HG02678 (cell line): Measurements from ENCODE around the gene MATN4.

Source experiments
- ATAC-seq: cut with Tn5 transposase; IDR thresholded peaks from one replicate; pipeline ENCODE4 v1.9.1; 2021; ENCODE audit warnings: mild to moderate bottlenecking, moderate library complexity; ENCODE audit not compliant: unreplicated experiment

Gene MATN4

GRCh38 chr20:45293041-45294002, 14.8 kb downstream of the MATN4 start:
- no peak for ATAC-seq

DNA sequence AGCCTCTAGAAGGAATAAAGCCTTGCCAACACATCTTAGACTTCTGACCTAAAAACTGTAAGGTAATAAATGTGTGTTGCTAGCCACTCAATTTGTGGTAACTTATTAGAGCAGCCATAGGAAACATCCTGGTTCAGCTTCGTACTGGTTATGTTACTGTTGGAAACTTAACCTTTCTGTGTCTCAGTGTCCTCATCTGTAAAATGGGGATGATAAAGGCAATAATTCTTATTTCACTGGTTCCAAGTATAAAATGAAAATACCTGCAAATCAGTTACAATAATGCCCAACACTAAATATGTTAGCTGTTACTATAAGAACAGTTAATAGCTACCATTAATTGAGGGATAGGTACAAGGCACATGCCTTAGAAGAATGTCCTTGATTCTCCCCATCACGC, 15.8 kb downstream of the MATN4 start:
- no peak for ATAC-seq

DNA sequence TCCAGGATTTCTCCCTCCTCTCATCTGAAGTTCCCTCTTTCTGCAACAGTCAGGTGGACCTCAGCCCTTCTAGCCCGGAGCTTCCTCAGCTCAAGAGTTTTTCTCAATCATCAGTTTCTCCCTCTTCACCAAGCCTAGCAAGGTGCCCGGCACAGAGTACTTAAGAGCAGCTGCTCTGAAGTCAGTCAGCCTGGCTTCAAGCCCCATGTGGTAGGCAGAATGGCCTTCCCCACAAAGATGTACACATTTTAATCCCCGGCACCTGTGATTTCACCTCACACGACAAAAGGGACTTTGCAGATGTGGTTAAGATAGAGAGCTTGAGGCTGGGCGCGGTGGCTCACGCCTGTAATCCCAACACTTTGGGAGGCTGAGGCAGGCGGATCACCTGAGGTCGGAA, 16.6 kb downstream of the MATN4 start:
- ATAC-seq = no peak

DNA sequence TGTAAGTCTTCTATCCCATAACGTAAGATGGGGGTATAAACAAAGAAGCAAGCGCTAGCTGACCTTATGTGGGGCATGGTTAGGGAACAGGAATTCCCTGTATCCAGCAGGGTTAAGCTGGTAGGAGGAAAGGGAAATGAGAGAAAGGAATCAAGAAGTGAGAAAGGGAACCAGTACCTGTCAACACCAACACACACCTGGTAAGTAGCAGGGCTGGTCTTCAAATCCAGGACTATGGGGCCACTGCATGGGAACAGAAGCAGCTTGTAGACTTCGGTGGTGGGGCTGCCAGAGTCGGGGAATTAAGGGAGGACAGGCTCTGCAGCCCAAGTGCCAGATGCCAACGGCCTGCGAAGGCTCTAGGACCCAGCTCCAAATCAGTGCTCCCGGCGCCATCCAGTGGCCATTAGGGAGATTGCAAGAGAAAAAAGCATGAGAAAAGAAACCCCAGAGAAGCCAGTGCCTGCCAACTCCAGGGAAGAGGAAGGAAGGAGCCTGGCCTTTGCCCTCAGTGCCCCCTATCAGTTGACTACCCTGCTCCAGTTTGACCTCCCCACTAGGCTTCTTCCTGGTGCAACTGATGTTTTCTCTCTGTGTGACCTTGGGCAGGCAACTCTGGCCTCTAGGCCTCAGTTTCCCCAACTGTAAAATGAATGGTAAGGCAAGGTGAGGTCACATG, 17.3 kb downstream of the MATN4 start:
- ATAC-seq = no peak

- ATAC-seq = no peak
Observed at GRCh38 chr20:45289942-45290676, 18.0 kb downstream of the MATN4 start.

DNA sequence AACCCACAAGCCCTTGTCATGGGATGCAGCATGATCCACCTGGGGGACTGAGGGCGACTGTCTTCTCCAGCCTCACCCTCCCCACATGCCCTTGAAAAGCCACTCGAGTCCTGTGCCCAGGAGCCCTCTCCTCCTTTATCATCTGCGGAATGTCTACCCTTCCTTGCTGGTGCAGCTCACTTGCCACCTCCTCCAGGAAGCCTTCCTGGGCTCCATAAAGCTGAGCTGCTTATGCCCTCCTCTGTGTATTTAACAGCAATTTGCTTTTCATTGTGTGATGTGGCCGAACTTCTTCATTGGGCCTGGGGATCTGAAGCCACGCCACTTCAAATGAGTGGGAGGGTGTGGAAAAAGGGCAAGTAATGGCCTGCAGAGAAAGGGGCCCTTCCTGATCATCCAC, 19.2 kb downstream of the MATN4 start:
- ATAC-seq = no peak

GRCh38 chr20:45288376-45288775, 19.7 kb downstream of the MATN4 start:
- no peak for ATAC-seq

- no peak for ATAC-seq
Observed at GRCh38 chr20:45283551-45284057, 24.5 kb downstream of the MATN4 start.

DNA sequence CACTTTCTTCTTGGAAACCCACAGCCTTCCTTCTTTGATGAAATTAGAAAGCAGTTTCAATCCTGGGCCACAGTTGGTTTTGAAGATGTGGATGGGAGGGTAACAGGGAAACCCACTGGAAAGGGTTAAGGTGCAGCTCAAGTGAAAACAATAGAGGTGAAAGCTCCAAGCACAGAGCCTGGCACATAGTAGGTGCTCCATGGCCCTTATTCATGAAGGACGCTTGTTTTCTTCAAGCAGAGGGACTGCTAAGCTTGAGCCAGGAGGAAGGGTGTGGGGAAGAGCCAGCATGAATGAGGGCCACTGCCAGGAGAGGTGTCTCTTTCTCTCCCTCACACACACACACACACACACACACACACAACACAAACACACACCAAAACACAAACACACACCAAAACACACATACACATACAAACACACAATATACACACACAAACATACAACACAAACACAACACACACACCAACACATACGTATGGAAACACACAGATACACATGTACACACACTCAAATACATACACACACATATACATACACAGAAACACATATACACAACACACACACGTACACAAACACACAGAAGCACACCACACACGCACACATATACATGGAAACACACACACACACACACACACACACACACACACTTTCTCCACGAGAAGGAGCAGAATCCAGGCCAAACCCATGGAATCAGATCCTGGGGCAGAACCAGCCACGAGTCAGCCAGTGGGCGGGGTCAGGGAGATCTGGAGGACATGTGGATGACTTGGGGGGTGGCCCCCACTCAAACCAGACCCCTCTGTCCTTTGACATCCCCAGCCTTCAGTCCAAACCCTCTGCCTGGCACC, 25.2 kb downstream of the MATN4 start:
- no peak for ATAC-seq

DNA sequence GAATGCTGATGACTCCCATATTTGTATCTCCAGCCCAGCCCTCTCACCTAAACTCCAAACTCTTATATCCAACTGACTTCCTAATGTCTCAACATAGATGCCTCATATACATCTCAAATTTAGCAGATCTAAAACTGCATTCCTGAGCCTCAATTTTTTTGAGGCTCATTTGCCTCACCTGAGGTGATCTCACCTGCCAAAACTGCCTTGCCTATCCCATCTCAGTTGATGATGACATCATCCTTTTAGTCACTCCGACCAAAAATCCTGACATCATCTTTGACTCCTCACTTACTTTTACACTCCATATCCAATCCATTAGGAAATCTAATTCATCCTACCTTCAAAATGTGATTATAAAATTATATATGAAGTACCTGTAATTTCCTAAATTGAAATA, 28.1 kb downstream of the MATN4 start:
- ATAC-seq = no peak

DNA sequence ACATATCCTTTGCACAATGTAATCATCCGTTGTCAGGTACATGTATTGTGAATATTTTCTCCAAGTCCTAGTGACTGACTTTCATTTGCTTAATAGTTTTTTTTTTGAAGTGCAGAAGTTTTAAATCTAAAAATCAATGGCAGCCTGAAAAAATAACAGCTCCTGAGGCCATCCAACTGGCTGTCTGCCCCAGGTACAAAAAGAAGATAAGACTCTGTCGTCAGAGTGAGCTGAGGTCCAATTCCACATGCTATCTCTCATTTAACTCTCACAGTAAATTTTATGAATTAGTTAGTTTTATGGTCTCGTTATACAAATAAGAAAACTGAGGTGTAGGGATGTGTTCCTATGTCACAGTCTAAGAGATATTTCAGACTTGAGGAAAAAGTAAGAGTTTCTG, 32.8 kb downstream of the MATN4 start:
- no peak for ATAC-seq

- no peak for ATAC-seq
Observed at GRCh38 chr20:45269754-45270270, 38.3 kb downstream of the MATN4 start.

DNA sequence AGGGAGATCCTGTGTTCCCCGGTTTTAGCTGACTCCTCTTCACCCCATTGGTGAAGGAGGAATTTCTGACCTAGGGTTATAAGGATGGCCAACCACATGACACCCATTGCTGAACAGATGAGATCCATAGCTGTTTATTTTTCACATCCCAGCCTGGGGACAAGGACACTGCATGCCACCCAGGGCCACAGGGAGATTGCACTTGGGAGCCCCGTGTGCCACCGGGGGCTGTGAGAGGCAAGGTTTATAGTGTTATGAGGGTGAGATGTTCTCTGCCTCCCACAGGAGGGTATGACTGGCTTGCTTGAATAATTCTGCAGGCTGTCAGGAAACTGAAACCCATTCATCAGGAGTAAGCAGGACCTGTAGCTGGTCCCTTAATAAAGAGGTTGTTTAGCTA, 39.0 kb downstream of the MATN4 start:
- ATAC-seq = no peak

- ATAC-seq = no peak
Observed at GRCh38 chr20:45268531-45268930, 39.6 kb downstream of the MATN4 start.

DNA sequence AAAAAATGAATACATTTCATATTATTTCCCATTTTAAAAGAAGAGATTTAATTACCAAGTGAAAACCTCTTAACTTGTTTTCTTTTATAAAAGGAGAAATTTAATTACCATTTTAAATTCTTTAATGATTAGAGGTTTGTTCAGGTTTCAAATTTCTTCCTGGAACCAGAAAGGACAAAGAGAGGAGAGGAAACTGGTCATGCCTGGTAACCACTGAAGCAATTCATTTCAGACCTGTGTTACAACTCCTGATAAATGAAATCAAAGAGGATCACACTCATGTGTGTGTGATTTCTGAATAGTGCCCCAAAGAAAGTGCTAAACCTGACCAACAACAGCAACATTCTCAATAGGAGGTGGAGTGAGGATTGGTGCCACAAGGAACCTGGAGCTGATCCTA, 41.1 kb downstream of the MATN4 start:
- no peak for ATAC-seq

DNA sequence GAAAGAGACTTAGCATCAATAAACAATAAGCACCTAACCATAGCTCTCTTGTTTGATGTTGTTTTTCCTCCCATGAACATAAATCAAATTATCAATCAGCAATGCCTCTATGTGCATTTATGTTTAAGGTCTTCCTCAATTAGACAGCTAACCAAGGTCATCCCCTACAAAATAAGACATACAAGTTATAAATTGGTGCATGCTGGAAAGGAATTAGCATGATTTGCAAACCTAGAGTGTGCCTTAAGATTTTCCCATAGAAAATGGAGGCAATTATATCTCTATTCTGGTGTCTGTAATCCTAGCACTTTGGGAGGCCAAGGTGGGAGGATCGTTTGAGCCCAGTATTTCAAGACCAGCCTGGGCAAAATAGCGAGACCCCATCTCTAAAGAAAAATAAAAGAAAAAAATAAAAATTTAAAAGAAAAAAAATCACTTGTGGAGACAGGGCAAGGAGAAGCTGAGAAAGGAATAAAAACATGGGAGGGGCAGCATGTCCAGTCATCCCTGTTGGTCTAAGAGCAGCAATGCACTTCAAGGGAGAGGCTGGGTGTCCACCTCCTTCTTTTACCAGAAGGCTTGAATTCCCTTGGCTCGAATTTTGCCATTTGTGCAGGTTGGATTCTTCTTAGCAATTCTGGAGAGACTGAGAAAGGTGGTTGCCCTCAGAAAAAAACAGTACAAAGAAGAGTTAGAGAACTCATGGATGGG, 44.4 kb downstream of the MATN4 start:
- no peak for ATAC-seq

GRCh38 chr20:45258664-45259063, 49.4 kb downstream of the MATN4 start:
- ATAC-seq = no peak

GRCh38 chr20:45258259-45258658, 49.8 kb downstream of the MATN4 start:
- ATAC-seq = no peak

GRCh38 chr20:45257711-45258110, 50.4 kb downstream of the MATN4 start:
- no peak for ATAC-seq

DNA sequence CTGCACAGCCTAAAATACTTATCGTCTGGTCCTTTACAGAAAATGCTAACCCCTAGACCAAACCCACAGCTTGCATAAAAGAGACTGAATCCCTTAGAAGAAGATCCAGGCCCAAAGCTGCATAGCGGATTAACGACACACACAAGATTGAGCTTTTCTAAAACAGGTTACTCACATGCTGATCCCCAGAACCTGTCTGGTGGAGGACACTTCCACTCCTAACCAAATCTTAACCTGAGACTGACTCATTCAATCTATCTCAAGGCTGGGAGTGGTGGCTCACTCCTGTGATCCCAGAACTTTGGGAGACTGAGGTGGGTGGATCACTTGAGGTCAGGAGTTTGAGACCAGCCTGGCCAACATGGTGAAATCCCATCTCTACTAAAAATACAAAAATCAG, 50.9 kb downstream of the MATN4 start:
- ATAC-seq = no peak
